HEK293T (cell line): ENCODE measurements around the gene SMG6.

Experiments used
- CTCF ChIA-PET: fragments of 350-600 bp; formaldehyde crosslinking; extraction: SDS; loops from one replicate; lab custom pipeline; 2021; ENCODE audit warnings: antibody characterized with exemption, inconsistent platforms; lab: Yijun Ruan, JAX
- POLR2A ChIA-PET: fragments of 350-600 bp; formaldehyde crosslinking; extraction: SDS; loops from one replicate; lab custom pipeline; 2020; ENCODE audit warnings: antibody characterized with exemption, inconsistent platforms; lab: Yijun Ruan, JAX
- DNase-seq: peaks from one replicate; pipeline ENCODE4 v3.0.0; 2012; ENCODE audit warnings: mixed read lengths; ENCODE audit errors: extremely low spot score
- ARNT ChIP-seq: fragments of 450-650 bp; IDR thresholded peaks from 2 replicates; pipeline ENCODE4 v1.6.1; 2017; ENCODE audit warnings: mild to moderate bottlenecking
- BHLHE40 ChIP-seq: fragments of 450-650 bp; IDR thresholded peaks from 2 replicates; pipeline ENCODE4 v1.6.1; 2016; ENCODE audit warnings: mild to moderate bottlenecking, moderate library complexity, borderline replicate concordance
- CTBP1 ChIP-seq: fragments of 450-650 bp; IDR thresholded peaks from 2 replicates; pipeline ENCODE4 v1.6.1; 2016; ENCODE audit warnings: borderline replicate concordance
- ELF4 ChIP-seq: fragments of 450-650 bp; IDR thresholded peaks from 2 replicates; pipeline ENCODE4 v1.6.1; 2017; ENCODE audit warnings: antibody characterized with exemption
- FOXA1 ChIP-seq: fragments of 450-650 bp; IDR thresholded peaks from 2 replicates; pipeline ENCODE4 v1.6.1; 2016; ENCODE audit warnings: mild to moderate bottlenecking
- FOXK2 ChIP-seq: fragments of 450-650 bp; IDR thresholded peaks from 2 replicates; pipeline ENCODE4 v1.6.1; 2016; ENCODE audit warnings: mild to moderate bottlenecking
- FOXM1 ChIP-seq: fragments of 450-650 bp; IDR thresholded peaks from 2 replicates; pipeline ENCODE4 v1.6.1; 2017; ENCODE audit warnings: mild to moderate bottlenecking, borderline replicate concordance
- HDGF ChIP-seq: fragments of 450-650 bp; IDR thresholded peaks from 2 replicates; pipeline ENCODE4 v1.6.1; 2017; ENCODE audit warnings: antibody characterized with exemption, borderline replicate concordance
- L3MBTL2 ChIP-seq: fragments of 450-650 bp; conservative IDR thresholded peaks from 2 replicates; pipeline ENCODE4 v1.6.1; 2016; ENCODE audit warnings: mild to moderate bottlenecking
- LEF1 ChIP-seq: fragments of 450-650 bp; IDR thresholded peaks from 2 replicates; pipeline ENCODE4 v1.6.1; 2017; ENCODE audit warnings: mild to moderate bottlenecking, borderline replicate concordance
- NFRKB ChIP-seq: fragments of 450-650 bp; IDR thresholded peaks from 2 replicates; pipeline ENCODE4 v1.6.1; 2016; ENCODE audit warnings: mild to moderate bottlenecking, moderate library complexity
- SP1 ChIP-seq: fragments of 450-650 bp; IDR thresholded peaks from 2 replicates; pipeline ENCODE4 v1.6.1; 2017
- SUZ12 ChIP-seq: fragments of 450-650 bp; IDR thresholded peaks from 2 replicates; pipeline ENCODE4 v1.6.1; 2016; ENCODE audit warnings: mild to moderate bottlenecking
- TARDBP ChIP-seq: fragments of 450-650 bp; IDR thresholded peaks from 2 replicates; pipeline ENCODE4 v1.6.1; 2016
- ZNF384 ChIP-seq: fragments of 450-650 bp; IDR thresholded peaks from 2 replicates; pipeline ENCODE4 v1.6.1; 2016
- TF ChIP-seq, protein P1 (sequence below): fragments of 450-650 bp; IDR thresholded peaks from 2 replicates; pipeline ENCODE4 v1.6.1; 2016

SMG6 gene

DNA sequence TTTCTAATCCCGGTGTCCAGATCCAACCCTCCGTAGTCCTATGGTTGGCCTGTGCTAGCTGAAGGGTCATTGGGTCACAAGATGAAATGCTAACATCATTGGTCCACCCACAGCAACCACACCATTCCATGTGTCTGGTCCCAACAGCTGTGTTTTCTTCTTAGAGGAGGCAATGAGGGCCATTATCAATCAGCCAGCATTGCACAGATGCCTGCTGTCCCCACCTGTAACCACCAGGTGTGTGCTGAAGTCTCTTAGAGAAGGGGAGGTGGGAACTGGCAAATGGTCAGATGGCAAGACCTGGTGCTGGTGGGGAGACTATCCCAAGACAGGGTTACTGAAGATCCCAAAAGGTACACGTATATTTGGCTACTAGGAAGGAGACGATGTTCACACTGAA lies 211.3 kb downstream of the SMG6 start:
- CTCF ChIA-PET = interaction anchor here (0.6 kb wide), 1 partner anchor 82 kb away, joined by 3 read pairs; no protein-coding TSS in a partner anchor
- POLR2A ChIA-PET = no interaction called here
- TF ChIP-seq SP1 = no peak
- no peak for TF ChIP-seq LEF1
- TF ChIP-seq CTBP1 = no peak
- TF ChIP-seq L3MBTL2 = no peak
- no peak for TF ChIP-seq SUZ12
- no peak for TF ChIP-seq ZNF384
- no peak for TF ChIP-seq FOXA1
- TF ChIP-seq TARDBP = no peak
- TF ChIP-seq ARNT = no peak
- TF ChIP-seq, protein P1, sequence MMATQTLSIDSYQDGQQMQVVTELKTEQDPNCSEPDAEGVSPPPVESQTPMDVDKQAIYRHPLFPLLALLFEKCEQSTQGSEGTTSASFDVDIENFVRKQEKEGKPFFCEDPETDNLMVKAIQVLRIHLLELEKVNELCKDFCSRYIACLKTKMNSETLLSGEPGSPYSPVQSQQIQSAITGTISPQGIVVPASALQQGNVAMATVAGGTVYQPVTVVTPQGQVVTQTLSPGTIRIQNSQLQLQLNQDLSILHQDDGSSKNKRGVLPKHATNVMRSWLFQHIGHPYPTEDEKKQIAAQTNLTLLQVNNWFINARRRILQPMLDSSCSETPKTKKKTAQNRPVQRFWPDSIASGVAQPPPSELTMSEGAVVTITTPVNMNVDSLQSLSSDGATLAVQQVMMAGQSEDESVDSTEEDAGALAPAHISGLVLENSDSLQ = no peak
- no peak for TF ChIP-seq NFRKB
- no peak for TF ChIP-seq FOXK2
- DNase-seq = no peak

DNA sequence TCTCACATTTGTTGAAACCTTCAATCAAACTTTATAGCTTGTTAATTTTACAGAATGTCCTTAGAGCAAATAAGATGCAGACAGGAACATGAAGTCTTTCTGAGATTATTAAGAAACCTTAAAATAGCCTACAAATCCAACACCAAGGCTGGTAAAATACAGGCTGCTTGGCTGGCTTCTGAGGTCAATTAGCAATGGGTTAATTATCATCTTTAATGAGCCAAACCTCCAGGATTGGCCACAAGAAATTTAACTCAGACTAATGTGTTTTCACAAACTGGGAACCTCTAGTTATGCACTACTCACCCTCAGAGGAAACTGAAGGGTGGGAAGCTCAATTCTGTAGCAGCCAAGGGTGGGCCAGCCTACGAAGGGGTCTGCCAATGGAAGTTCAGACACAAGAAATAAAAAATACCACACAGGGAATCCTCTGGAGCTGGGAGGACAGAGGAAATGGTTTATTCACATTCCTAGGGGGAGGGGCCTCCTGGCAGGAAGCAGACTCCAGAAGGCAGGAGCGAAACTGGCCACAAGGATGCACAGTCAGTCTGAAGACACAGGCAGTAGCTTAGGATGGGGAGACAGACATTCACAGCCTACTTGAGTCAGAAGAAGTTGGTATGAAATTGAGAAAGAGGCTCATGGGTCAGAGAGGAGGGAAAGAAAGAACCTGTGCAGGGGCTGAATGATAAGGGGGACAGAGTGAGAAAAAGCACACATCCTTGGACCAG lies 212.6 kb downstream of the SMG6 start:
- DNase-seq = peak; percentile 58
- TF ChIP-seq ZNF384 = no peak
- ChIA-PET POLR2A (no interaction called here), CTCF (interaction anchor here (0.7 to 1.0 kb wide), 2 partner anchors 51 to 154 kb away, joined by 3 to 4 read pairs; no protein-coding TSS in a partner anchor)

DNA sequence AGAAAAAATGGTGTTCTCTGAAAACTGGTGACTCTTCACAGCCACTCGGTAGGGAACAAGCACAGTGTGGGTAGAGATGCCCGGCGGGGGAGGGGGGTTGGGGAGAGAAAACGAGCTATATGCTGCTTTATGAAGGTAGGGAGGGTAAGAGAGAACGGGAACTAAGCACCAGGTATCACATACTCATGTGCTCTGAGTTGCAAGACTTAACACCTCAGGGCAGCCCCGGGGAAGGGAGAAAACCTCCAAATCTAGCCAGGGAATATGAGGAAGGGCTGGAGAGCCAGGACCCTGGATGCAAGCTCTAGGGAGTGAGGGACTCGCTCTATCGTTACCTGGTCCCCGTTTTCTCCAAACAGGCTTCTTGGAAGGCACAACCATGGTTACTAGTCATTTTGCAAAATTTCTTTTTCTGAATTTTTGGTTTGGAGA lies 213.4 kb downstream of the SMG6 start:
- ChIA-PET POLR2A (no interaction called here), CTCF (interaction anchor here (0.7 kb wide), 1 partner anchor 52 kb away, joined by 3 read pairs; no protein-coding TSS in a partner anchor)

DNA sequence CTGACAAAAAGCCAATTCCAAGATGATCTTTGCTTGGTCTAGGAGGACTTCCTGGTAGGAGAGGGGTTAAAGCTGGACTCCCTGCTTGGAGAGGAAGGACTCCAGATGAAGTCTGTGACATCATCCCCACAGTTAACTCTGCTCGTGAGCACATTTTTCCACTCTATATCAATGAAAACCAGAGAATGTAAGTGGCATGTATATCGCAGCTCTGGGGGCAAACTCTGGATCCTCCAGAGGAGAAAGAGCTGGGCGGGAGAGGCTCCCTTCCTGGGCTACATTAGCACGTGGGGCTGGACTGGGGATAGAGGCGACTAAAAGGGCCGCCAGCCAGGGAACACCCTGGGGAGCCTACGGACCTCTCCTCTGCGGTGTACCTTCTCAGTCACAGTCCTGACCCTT lies 214.6 kb downstream of the SMG6 start:
- TF ChIP-seq TARDBP (no peak), HDGF (no peak), ELF4 (no peak), NFRKB (no peak), BHLHE40 (no peak), FOXM1 (no peak), ZNF384 (no peak), L3MBTL2 (no peak), FOXK2 (no peak), LEF1 (no peak), SUZ12 (no peak), ARNT (no peak), CTBP1 (no peak), SP1 (no peak), FOXA1 (no peak)
- TF ChIP-seq, protein P1 = no peak
- no peak for DNase-seq
- POLR2A ChIA-PET = interaction anchor here (1.6 kb wide), 1 partner anchor 248 kb away, joined by 3 read pairs; the partner anchor contains the start of gene TSR1
- CTCF ChIA-PET = no interaction called here

More for the DNA sequence above, 213.4 kb downstream of the SMG6 start:
- TF ChIP-seq FOXA1 (no peak), ZNF384 (no peak), L3MBTL2 (no peak), SP1 (no peak), BHLHE40 (no peak), SUZ12 (no peak), NFRKB (no peak), ELF4 (no peak), ARNT (no peak), FOXM1 (no peak), FOXK2 (no peak), TARDBP (no peak), HDGF (no peak), CTBP1 (no peak), LEF1 (no peak)
- TF ChIP-seq, protein P1 = no peak
- DNase-seq = no peak

DNA sequence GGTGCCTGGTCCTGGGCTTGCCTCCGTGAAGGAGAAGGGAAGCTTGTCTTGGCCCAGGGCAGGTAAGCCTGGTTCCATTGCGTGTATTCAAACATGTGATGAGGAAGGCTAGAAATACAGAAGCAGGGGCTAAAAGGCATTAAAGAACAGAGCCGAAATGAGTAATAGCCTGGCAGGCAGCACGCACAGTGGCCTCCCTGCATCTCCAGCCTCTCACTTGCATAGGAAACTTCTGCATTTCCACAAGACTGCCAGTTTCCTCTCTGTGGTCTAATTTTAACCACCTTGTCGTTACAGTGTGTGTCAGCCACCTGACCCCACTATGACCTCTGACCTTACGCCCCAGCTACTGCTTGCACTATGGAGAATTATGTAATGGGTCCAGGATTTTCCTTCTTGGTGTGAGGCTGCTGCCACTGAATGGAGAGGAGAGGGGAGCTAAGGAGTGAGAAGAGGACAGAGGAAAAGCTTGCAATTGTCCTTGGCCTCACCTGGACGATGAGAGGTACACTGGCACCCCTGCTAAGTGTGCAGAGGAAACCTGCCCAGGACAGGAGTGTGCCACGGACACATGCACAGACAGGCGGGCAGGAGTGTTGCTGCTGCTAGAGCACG lies 215.9 kb downstream of the SMG6 start:
- ChIA-PET POLR2A (no interaction called here), CTCF (interaction anchor here (0.9 kb wide), 1 partner anchor 33 kb away, joined by 3 read pairs; no protein-coding TSS in a partner anchor)

More for the DNA sequence above, 215.9 kb downstream of the SMG6 start:
- DNase-seq = no peak
- TF ChIP-seq SUZ12 = no peak
- TF ChIP-seq SP1 = no peak
- no peak for TF ChIP-seq TARDBP
- no peak for TF ChIP-seq HDGF
- no peak for TF ChIP-seq FOXA1
- TF ChIP-seq, protein P1 = no peak
- TF ChIP-seq ARNT = no peak
- TF ChIP-seq BHLHE40 = no peak
- no peak for TF ChIP-seq CTBP1
- no peak for TF ChIP-seq NFRKB
- no peak for TF ChIP-seq L3MBTL2
- no peak for TF ChIP-seq FOXK2
